Uterus (tissue), 2 donors: ENCODE measurements around the gene SPOCK1.

Experiments
- POLR2A ChIP-seq, 2 donors: fragments of 450-650 bp; IDR thresholded peaks; one replicate each; pipeline ENCODE4 v1.6.1; 2016; ENCODE audit warnings: antibody characterized with exemption in 2 of 2, mild to moderate bottlenecking in 1 of 2, moderate library complexity in 1 of 2
- TF ChIP-seq, protein P1 (sequence below), 4 experiments: fragments of 200-600 bp in 2 of 4; fragments of 450-650 bp in 2 of 4; sonication (generic) in 2 of 4; IDR thresholded peaks; one replicate each; pipeline ENCODE4 v1.5.1; 2016 to 2019; ENCODE audit warnings: antibody characterized with exemption in 4 of 4, mild to moderate bottlenecking in 2 of 4, moderate library complexity in 1 of 4

DNA sequence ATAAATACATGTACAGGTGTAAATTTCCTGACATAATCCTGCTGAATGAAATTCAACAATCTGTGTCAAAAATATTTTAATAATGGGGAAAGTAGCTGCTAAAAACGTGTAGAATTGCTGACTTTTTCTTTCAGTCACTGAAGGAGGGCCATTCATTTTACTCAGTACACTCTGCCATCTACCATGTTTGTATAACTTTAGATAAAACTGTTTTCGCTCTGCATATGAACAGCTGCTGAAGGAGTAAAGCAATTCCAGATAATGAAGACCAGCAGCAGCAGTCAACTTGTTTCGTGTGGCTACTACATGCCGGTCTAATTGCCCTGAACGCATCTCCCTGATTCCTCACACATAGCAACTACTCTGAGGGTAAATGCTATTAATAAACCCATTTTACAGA lies 380.5 kb downstream of the SPOCK1 start:
- no peak for TF ChIP-seq POLR2A (IDR thresholded peaks at IDR 0.05)
- TF ChIP-seq, protein P1, sequence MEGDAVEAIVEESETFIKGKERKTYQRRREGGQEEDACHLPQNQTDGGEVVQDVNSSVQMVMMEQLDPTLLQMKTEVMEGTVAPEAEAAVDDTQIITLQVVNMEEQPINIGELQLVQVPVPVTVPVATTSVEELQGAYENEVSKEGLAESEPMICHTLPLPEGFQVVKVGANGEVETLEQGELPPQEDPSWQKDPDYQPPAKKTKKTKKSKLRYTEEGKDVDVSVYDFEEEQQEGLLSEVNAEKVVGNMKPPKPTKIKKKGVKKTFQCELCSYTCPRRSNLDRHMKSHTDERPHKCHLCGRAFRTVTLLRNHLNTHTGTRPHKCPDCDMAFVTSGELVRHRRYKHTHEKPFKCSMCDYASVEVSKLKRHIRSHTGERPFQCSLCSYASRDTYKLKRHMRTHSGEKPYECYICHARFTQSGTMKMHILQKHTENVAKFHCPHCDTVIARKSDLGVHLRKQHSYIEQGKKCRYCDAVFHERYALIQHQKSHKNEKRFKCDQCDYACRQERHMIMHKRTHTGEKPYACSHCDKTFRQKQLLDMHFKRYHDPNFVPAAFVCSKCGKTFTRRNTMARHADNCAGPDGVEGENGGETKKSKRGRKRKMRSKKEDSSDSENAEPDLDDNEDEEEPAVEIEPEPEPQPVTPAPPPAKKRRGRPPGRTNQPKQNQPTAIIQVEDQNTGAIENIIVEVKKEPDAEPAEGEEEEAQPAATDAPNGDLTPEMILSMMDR (IDR thresholded peaks at IDR 0.05) = no peak
